Muscle of back (tissue), 11 donors: ENCODE results near the gene PPP2R5E. TPM values are rescaled to one million over a fixed set of nuclear protein-coding genes. Genes with fewer than 3 reads are reported as not detected.

ENCODE experiments used
- DNase-seq, 3 donors: peaks; one replicate each; pipeline versions ENCODE4 v3.0.0 to v3.0.0-alpha.2; 2013
- polyA plus RNA-seq, 10 donors: library from polyadenylated mRNA; unstranded; fragments of 120-200 nt; gene quantifications; one replicate each; pipeline ENCODE4 v1.2.1, GENCODE V29; 2013; ENCODE audit not compliant: insufficient read length in 10 of 10

Gene PPP2R5E
- polyA plus RNA-seq, 10 donors, result 19.5 to 29.9 (median 24.0) TPM

DNA sequence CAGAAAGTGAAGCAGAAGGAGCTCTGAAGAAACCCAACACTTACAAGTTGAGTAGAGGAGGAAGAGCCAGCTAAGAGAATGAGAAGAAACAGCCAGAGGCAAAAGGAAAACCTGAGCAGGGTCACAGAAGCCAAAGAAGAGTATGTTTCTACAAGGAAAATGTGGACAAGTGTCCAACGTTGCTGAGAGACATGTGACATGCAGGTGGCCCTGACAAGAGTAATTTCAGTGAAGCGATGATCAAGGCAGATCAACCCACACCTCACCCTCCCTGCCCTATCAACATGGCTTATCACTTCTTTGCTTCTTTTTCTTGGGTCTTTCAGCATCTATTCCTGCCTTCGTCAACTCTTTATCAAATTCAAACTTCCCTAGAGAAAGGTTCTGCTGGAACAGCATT is 68.3 kb downstream of the PPP2R5E start:
- DNase-seq, result no peak

DNA sequence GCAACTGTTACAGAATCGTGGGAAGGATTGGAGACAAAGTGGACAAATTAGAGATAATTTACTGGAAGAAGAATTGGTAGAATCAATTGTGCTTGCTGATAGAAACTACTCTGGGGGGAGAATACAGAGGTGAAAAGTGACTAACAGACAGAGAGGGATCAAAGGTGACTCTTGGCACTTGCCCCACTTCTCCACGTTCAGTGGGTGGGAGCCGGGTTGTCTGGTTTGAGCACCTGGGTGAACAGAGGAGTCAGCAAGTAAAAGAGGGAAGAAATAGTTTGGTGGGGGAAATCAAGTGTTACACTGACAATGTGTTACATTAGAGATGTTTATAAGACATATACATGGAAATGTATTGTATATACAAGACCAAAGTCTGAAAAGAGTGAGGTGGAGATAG is 69.1 kb downstream of the PPP2R5E start:
- no peak for DNase-seq

DNA sequence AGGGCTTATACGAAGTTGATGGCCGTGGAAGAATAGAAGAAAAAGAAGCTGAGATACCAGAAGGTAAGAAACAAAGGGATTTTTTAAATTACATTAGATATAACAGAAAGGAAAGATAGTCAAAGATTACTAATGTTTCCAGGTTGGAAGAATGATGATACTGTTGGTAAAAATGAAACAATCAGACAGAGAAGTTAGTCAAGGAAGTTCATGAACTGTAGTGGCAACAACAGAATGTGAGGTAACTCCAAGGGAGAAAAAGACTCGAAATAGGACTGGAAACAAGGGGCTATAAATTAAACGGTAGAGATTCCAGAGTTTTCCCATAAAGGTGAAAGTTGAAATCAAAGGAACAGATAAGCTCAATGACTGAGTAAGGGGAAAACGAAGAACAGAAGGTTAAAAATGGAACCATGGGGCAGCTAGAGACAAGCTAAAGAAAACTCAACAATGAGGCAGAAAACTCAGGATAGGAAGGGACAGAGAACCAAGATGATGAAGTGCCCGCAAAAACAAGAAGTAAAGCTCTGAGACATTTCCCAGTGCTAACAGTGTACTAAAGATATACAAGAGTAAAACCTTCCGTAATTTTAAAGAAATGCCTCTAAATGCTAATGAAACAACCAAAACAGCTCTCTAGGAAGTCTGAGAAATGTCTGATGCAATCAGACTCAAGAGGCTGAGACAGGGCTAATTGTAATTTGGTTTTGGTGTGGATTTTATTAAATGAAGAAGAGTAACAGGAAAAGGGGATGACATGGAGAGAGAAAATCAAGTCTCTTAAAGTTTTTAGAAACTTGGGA is 70.0 kb downstream of the PPP2R5E start:
- no peak for DNase-seq

DNA sequence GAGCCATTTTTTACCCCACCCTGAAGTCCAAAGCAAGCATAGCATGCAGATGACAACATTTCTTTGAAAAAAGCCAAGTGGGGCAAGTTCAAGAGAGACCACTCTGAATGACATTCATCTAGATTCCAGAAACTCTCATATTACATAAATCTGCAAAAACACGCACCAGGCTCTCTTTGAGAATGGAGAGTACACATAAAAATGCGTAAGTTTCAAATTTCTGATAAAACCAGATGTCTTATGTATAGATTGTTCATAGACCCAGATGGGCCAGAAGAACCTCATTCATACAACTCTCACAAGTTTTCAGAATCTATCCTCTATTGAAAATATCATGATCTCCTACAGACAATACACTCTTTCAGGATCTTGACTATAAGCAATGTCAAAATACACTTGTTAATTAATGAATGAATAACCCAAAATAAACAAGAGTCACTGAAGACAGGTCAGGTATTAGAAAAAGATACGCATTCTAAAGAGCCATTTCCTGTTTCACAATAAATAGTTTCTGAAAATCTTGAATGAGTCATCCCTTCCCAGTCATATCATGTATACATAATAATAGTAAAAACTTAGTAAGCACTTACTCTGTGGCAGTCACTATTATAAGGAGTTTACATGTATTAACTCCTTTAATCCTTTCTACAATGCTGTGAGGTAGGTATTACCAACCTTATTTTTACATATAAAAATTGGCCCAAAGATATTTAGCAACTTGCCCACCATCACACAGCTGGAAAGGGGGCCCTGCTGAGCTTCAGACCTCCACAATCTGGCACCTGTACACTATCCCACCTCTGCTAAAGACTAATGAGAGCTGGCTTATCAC is 72.0 kb downstream of the PPP2R5E start:
- peak in 1 of 3 donors; percentile 53 for DNase-seq

DNA sequence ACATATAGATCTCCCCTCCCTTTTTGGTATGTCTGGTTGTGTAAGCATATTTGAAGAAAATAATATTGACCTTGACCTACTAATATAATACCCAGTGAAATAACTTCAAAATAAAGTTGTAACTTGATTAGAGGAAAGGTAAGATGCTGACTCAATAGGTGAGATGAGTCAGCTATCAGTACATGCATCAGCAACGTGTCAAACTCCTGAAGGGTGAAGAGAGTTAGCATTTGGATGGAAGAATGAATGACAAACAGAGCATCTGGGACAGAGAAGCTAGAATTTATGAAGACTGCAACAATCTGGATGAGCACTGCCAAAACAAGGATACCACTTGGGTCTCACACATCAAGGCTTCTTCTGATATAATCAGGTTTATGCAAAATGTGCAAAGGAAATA is 74.9 kb downstream of the PPP2R5E start:
- DNase-seq, result no peak

DNA sequence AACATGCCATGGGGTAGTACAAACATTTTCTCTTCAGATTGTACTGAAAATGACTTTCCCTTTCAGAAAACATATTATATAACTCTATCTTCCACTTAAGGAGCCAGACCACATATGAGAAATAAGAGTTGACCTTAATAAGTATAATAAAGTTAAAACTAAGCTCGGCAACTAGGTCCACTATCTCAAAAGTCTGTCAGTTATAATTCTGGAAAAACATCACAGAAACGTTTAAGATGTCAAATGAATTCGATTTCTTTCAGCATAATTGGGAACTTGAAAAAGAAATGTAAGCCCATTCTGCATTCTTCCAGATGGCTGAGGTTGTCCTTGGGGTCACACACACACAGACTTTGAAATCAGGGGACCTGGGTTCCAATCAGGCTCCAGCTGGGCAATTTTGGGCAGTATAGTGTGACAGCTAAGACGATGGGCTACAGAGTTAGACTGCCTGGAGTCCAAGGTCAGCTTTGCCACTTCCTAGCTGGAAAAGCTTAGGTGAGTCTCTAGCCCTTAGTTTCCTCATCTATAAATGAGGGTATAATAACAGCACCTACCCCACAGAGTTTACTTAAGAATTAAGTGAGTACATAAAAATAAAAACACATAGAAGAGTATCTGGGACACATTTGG is 75.6 kb downstream of the PPP2R5E start:
- no peak for DNase-seq

DNA sequence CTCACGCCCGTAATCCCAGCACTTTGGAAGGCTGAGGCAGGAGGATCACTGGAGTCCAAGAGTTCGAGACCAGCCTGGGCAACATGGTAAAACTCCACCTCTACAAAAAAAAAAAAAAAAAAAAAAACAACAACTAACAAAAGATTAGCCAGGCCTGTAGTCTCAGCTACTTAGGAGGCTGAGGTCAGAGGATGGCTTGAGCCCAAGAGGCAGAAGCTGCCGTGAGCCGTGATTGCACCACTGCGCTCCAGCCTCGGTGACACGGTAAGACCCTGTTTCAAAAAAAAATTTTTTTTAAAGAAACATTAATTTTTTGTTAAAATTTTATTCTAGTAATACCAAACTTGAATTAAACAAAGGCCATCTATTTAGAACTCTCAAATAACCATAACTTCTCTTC is 77.8 kb downstream of the PPP2R5E start:
- no peak for DNase-seq

DNA sequence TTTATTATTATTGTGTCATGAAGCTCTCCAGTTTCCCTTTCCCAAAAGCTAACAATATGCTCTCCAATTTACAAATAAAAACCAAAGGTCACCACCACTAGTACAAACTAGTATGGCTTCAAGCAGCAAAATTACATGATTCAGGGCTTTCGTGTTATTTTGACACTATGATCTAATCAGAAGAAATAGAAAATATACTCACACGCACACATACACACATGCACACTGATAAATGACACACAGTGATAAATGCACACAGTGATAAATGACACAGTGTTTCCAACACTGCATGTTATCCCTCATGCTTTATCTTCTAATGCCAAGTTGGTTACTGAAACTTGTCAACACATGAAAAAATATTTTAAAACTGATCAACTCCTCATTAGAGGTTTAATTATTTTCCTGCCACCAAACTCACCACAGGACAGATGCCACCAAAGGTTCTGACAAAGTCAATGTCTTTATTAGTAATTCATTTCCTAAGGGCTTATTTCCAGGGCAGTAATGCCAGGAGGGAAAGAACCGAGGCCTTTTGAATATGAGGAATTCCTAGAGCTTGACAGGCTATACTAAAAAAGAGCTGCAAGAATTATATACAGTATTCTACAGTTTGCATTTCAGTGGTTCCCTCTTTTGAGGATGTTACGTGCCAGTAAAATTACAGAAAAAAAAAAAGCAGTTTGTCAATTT is 82.4 kb downstream of the PPP2R5E start:
- no peak for DNase-seq

DNA sequence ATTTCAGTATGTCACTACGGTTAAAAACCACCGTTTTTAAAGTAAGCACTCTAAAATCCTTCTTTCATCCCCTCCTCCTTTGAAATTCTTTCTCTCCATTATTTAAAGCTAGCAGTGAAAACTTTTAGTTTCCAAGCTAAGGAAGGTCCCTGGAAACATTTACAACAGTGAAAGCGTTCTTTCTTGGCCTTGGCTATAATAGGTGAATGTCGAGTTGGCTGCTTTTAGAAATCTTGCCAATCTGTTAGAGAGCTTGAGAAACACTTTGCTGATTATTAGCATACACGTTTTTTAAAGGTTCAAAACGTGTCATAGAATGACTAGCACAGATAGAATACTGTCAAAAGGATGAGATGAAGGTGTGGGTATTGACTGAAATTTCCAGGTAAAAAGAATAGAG is 83.4 kb downstream of the PPP2R5E start:
- DNase-seq, result no peak

DNA sequence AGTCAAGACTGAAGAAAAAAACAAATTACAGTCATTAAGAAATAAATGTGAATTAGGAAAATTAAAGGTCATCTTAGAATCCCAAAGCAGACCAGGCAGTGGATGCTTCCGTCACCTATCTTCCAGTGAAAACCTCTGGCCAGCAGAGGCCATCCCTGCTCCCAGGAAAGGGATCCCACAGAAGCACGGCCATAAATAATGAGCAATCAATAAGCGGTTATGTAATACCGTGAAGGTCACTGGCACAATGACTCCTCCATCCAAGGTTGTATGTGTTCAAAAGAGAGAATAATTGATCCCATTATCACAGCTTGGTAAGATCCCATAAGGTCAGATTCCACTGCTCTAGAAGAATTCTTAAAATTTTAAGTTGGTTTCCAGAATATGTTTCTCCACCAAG is 85.7 kb downstream of the PPP2R5E start:
- no peak for DNase-seq

DNA sequence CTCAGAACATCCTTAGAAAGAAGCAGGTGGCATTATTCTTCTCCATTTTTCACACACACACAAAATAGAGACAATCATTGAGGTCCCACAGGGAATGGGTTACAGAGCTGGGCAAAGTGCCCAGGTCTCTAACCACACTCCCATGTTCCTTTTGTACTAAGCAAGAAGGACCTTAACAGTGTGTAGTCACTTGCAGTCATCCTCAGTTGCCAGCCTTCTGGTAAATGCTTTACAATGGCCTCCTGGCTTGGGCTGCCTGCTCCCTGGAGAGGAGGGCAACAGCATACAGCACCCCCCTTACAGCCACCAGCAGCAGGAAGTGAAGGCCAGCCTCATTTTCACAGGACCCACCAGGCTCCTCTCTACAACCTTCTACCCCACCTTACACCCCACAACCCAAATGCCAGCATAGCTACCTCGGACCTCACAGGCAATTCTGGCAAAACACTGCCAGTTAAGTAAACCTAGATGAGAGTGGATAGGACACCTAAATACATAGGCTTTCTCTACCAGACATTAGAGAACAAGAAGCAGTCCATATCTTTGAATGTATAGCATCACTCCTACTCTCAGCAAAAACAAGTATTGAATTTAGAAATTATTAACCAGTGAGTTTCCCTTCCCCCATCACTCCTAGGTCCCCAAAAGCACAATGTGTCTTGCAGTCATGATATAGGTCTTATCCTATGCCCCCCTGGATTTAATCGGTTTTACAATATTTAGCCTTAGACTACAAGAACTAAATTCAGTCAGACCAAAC is 88.1 kb downstream of the PPP2R5E start:
- no peak for DNase-seq

DNA sequence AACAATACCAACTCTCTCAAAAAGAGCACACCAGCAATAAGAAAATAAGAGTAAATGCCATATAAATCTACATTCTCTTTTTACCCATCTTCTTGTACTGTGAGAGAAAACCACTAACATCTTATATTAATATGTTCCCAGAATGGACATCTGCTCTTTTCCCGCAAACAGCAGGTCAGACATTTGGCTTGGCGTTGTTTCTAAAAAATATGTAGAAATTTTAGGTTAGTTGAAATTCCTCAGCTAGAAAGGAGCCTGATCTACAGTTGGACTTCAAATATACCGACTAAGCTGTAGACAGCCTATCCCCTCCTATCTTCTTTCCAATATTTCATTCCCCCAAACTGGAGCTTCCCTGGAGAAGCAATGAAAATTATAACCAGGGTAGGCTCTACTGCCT is 88.7 kb downstream of the PPP2R5E start:
- no peak for DNase-seq

DNA sequence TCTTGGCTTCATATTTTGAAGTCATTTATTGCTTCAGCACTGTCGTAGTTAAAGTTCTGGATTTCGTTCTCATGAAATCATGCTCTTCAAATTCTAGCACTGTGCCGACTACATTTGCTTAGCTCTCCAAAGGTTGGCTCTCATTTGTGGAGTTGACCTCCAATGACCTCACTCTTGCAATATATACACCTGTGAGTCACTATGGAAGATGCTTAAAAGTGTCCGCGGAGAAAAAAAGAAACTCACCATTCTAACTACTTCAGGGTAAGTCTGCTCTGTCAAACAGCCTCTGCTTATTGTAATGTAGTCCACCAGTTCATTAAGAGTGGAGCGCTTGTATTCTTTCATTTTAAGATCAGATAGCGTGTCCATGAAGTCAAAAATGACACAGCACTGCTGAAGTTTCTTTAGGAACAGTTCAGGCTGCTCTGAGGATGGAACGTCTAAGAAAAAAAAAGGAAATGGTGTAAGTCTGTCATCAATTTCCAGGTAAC is 89.7 kb downstream of the PPP2R5E start:
- DNase-seq, result no peak

DNA sequence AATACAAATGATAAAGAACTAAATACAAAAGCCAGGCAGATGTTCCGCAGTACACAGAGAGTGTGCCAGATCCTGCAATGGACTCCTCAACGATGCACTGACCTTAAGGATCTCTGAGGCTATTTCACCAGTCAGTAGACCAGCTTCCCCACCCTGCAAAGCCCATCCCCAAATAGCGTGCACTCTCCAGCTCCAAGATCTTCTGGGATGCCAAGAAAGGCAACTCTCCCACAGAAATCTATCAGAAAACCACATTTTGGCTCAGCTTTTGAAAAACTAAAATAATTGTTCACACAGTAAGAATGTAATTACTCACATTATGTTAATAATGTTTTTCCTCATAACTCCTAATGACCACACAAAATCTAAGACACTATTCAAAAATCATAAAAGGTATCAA is 90.4 kb downstream of the PPP2R5E start:
- DNase-seq, result no peak

DNA sequence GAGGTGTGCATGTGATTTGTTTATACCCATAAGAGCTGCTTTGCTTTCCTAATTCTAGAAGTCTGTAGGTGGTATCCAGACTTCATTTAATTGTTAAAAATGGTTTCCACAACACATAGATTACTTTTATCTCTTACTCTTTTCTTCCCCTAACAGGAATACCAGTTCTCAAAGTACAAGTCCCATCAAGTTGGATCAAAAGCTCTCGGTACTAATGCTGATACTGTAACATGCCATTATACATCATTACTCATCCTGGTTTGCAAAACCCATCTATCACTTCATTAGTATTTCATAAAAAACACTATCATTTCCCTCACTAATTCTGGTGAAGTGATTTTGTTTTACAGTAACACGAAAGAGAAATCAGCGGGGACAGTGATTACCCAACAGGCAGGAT is 94.3 kb downstream of the PPP2R5E start:
- DNase-seq, result no peak

DNA sequence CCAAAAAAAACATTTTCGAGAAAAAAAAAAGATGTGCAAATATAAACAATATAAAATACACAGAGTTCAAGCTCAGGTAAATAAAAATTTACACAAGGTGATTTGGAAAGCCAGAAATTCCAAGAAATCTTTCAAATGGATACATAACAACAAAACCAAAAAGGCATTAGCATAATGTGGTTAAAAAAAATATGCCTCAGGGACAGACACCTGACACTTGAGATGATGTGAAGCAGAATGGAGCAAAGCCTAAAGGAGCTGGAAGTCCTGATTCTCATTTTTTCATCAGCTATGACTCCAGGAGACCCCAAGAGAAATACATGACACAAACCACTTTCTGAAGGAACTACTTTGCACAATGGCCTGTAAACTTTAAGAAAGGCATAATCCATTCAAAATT is 98.6 kb downstream of the PPP2R5E start:
- DNase-seq, result no peak

DNA sequence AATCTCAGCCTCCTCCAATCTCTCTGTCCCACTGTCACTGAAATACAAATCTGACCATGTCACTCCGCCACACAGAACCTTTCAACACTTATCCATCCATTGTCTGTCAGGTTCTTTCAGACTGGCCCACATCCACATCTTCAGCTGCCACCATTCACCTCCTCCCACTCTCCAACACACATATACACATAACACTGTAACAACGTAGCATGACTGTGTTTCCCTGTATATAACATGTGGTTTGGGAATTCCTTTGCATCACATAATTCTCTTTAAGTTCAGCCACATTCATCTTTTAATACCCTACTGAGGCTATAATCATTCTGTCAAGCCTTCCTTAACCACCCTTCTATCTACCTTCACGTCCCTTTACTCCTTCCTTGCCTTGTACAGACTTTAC is 99.2 kb downstream of the PPP2R5E start:
- no peak for DNase-seq

DNA sequence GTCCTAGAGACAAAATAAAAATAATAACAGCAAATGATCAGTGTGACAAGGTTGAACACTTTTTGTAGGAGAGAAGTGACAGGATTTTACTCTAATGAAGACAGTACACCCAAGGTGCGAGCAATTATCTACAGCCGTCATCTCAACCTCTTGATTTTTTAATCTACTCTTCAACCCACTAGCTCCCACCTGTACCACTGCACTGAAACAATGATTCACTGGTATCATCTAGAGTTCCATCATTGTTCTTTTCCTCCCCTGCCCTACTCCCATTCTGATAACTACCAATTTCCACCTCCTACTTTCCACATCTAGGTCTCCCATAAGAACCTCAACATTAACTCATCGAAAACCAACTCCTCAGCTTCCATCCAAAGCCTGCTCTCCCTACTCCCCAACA is 99.8 kb downstream of the PPP2R5E start:
- DNase-seq, result no peak

DNA sequence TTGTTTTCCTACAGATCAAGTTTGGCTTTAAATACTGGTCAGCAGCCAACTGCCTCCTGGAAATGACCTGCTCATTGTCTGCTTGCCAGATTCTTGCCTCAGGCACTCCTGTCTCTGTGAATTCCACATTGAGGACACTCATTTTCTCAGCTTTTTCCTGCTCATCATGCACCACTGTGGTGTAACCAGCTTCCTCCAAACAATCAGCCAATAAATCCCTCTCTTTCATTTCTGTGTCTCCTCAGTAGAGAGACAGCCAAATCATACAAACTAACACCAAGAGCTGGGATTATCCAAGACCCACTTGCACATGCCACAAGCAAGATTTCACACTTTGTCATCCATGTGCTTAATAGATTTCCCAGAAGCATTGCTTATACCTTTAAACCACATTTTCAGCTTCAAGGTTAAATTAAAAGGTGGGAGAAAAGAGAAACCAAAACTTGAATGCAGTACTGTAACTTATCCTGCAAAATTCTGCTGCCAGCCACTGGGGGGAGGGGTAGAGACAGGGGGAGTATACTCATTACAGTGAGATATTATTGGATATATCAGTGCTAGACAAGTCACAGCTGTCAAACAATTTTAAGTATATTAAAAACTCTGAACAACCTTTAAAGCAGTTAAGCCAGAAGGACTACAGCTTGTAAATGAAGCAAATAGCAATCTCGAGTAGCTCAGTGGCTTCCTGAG is 105.0 kb downstream of the PPP2R5E start:
- peak; percentile 79 to 88 (median 79) for DNase-seq

DNA sequence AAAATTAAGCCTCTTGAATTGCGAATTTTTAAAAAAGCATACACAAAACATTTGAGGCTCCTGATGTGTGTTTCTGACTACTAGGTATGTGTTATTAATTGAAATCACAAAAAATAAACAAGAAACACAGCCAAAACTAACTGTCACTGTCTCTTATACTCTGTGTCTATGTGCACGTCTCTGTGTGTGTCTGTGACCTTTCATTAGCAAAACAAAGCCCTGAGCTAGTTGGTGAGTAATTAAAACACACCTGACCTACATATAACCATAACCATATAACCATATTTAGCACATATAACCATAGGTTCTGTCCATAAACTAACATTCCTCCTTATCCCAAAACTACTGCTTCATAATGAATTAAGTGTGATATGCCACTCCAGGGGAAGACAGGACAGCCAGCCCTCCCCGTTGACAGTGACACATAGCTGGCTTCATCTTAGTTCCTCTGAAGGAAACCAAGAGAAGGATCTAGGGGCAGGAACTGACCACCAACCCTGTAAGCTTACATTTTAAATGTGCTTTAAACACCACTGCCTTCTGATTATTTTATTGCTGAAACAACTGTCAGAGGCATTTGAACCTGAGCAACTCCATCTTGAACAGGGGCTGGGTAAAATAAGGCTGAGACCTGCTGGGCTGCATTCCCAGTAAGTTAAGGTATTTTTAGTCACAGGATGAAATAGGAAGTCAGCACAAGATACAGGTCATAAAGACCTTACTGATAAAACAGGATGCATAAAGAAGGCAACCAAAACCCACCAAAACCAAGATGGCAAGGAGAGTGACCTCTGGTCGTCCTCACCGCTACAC is 106.7 kb downstream of the PPP2R5E start:
- DNase-seq, result no peak
